ENCODE results near the gene S100A12.

The S100A12 gene

DNA sequence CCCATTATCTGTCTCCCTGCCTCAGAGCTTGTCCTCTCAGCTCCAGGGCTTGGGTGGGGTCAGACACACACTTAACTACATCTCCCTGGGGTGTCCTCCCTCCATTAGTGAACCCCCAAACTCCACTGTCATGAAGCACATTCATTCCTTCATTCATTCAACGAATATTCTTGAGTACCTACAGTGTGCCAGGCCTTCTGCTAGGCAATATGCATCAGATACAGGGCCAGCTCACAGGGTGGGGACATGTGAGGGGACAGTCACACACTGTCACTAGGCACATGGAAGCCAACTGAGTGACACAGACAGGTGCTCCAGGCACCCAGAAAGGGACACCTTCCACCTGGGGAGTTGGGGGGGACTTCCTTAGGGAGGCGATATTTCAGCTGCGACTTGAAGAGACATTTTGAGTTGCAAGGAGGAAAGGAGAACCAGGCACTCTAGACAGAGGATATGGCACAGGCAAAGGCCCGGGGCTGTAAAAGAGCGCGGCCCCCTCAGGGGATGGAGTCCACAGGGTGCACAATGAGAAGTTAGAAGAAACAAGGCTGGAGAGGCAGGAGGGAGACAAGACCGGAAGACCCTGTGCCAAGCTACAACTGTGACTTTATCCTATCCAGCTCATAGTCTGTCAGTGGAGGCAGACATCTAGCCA is 24.1 kb upstream of the S100A12 start:
- H3K27ac ChIP-seq (ENCODE audit: poor library complexity, severe bottlenecking): no peak overlapping the region
- H3K4me3 ChIP-seq (ENCODE audit: severe bottlenecking): no peak overlapping the region
- no peaks in the 10 kb centered on the region for H3K27me3 ChIP-seq (ENCODE audit: insufficient read depth, poor library complexity, severe bottlenecking)
- no peaks in the 10 kb centered on the region for H3K36me3 ChIP-seq (ENCODE audit: low read depth)
- ATAC-seq (ENCODE audit: low read depth): no peak
- TF ChIP-seq, protein P1, sequence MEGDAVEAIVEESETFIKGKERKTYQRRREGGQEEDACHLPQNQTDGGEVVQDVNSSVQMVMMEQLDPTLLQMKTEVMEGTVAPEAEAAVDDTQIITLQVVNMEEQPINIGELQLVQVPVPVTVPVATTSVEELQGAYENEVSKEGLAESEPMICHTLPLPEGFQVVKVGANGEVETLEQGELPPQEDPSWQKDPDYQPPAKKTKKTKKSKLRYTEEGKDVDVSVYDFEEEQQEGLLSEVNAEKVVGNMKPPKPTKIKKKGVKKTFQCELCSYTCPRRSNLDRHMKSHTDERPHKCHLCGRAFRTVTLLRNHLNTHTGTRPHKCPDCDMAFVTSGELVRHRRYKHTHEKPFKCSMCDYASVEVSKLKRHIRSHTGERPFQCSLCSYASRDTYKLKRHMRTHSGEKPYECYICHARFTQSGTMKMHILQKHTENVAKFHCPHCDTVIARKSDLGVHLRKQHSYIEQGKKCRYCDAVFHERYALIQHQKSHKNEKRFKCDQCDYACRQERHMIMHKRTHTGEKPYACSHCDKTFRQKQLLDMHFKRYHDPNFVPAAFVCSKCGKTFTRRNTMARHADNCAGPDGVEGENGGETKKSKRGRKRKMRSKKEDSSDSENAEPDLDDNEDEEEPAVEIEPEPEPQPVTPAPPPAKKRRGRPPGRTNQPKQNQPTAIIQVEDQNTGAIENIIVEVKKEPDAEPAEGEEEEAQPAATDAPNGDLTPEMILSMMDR (IDR thresholded peaks at IDR 0.05; ENCODE audit: poor library complexity, severe bottlenecking): no peak
- H3K9me3 ChIP-seq (ENCODE audit: severe bottlenecking): no peaks in the 10 kb centered on the region
- no peak for DNase-seq (ENCODE audit: low spot score)
- H3K4me1 ChIP-seq (ENCODE audit: insufficient read depth, poor library complexity, severe bottlenecking): no peaks in the 10 kb centered on the region

DNA sequence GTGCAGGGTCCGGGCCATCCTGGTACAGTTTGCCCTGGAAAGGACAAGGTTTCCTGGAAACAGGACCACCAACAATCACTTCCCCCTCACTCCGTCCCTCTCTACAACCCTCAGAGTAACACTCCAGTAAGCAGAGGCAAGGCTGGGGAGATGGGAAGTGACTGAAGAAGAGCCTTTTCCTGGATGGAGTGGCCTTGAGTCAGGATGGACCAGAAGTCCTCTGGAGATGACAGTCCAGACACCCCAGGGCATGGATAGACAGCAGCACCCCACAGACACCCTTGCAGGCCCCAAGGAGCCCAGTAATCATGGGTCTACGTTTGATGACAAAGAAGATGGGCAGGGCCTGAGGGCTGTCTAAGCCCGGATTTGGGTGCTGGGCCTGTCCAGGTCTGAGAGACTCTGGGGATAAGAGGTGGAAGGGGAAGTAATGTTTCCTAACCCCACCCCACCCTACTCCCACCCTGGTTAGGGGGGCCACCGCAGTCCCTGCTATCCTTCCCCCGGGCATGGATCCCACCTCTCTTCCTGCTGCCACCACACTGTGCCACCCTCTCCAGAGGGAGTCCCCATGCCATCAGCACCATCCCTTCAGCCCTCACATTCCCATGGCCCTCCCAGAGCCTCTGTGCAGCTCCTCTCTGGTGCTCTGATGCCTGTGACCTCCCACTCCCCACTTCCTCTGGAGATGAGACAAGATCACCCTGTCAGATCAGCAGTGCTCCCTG is 22.7 kb upstream of the S100A12 start:
- no peak overlapping the region for H3K4me3 ChIP-seq (ENCODE audit: severe bottlenecking)
- no peaks in the 10 kb centered on the region for H3K36me3 ChIP-seq (ENCODE audit: low read depth)
- no peaks in the 10 kb centered on the region for H3K9me3 ChIP-seq (ENCODE audit: severe bottlenecking)
- TF ChIP-seq, protein P1 (IDR thresholded peaks at IDR 0.05; ENCODE audit: poor library complexity, severe bottlenecking): no peak
- ATAC-seq (ENCODE audit: low read depth): no peak
- H3K27me3 ChIP-seq (ENCODE audit: insufficient read depth, poor library complexity, severe bottlenecking): no peaks in the 10 kb centered on the region
- DNase-seq (ENCODE audit: low spot score): no peak
- no peaks in the 10 kb centered on the region for H3K4me1 ChIP-seq (ENCODE audit: insufficient read depth, poor library complexity, severe bottlenecking)
- H3K27ac ChIP-seq (ENCODE audit: poor library complexity, severe bottlenecking): no peak overlapping the region

DNA sequence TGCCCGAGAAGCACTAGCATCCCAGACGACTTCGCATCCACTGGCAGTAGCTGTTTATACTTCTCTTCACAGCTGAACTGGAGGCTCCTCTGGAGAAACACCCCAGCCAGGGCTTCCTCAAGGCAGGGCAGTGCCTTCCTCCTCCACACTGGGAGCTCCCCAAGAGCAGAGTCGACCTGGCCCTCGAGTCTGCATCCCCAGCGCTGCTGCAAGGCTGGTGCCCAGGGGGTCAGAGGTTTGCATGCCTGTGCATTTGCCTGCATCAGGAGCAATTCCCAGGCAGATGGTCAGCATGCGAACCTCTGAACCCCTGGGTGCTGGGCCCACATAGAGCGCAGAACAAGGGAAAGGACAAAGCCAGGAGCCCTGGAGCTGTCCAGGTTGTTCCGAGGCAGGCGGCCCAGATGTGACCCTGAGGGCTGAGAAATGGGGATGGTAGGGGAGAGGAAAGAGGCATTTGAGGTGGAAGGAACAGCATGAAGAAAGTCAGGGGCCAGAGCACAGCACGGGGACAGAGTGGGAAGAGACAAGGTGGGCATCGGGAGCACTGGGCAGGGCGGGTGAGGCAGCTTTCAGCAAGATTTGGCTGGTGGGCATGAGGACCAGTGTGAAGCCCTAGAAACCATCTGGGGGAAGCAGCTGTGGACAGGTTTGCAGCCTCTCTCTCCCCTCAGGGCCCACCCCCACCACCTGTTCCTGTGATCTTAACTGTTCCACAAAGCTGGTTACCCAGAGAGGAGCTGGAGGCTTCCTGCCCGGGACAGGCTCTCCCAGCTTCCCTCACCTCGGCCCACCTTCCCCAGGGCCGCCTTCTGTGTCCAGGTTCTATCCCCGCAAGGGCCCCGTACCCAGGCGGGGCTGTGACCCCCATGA is 21.9 kb upstream of the S100A12 start:
- H3K36me3 ChIP-seq (ENCODE audit: low read depth): no peaks in the 10 kb centered on the region
- H3K27me3 ChIP-seq (ENCODE audit: insufficient read depth, poor library complexity, severe bottlenecking): no peaks in the 10 kb centered on the region
- TF ChIP-seq, protein P1 (IDR thresholded peaks at IDR 0.05; ENCODE audit: poor library complexity, severe bottlenecking): no peak
- H3K4me1 ChIP-seq (ENCODE audit: insufficient read depth, poor library complexity, severe bottlenecking): no peaks in the 10 kb centered on the region
- no peaks in the 10 kb centered on the region for H3K9me3 ChIP-seq (ENCODE audit: severe bottlenecking)
- DNase-seq (ENCODE audit: low spot score) (no peak), ATAC-seq (ENCODE audit: low read depth) (no peak)
- no peak overlapping the region for H3K4me3 ChIP-seq (ENCODE audit: severe bottlenecking)
- no peak overlapping the region for H3K27ac ChIP-seq (ENCODE audit: poor library complexity, severe bottlenecking)

GRCh38 chr1:153396461-153396860 is 21.0 kb upstream of the S100A12 start:
- Histone ChIP-seq H3K9me3 (ENCODE audit: severe bottlenecking) (no peaks in the 10 kb centered on the region), H3K36me3 (ENCODE audit: low read depth) (no peaks in the 10 kb centered on the region), H3K4me1 (ENCODE audit: insufficient read depth, poor library complexity, severe bottlenecking) (peaks cover under 1% of the 10 kb centered on the region), H3K27ac (ENCODE audit: poor library complexity, severe bottlenecking) (no peak overlapping the region), H3K27me3 (ENCODE audit: insufficient read depth, poor library complexity, severe bottlenecking) (no peaks in the 10 kb centered on the region), H3K4me3 (ENCODE audit: severe bottlenecking) (no peak overlapping the region)
- ATAC-seq (ENCODE audit: low read depth) (no peak), DNase-seq (ENCODE audit: low spot score) (no peak)
- TF ChIP-seq, protein P1 (IDR thresholded peaks at IDR 0.05; ENCODE audit: poor library complexity, severe bottlenecking): no peak

Measured in RWPE2 (cell line).